Endodermal cell (in vitro differentiated cells): Measurements from ENCODE around the gene FCER1A. TPM values are rescaled to one million over a fixed set of nuclear protein-coding genes. Genes with fewer than 3 reads are reported as not detected.

Experiments used
- DNase-seq: peaks from one replicate; pipeline ENCODE4 v3.0.0-alpha.2; 2017
- H3K27ac ChIP-seq: 2 replicates; pipeline ENCODE4 v1.5.1; 2013; ENCODE audit warnings: mild to moderate bottlenecking, low read depth, low read length, moderate library complexity
- H3K27me3 ChIP-seq: 2 replicates; pipeline ENCODE4 v1.6.1; 2013; ENCODE audit warnings: mild to moderate bottlenecking, low read length, moderate library complexity; ENCODE audit not compliant: insufficient read depth, control insufficient read depth, poor library complexity, severe bottlenecking
- H3K36me3 ChIP-seq: 2 replicates; pipeline ENCODE4 v1.7.0; 2013; ENCODE audit warnings: mild to moderate bottlenecking, low read length, moderate library complexity; ENCODE audit not compliant: control insufficient read depth, insufficient read depth
- H3K4me1 ChIP-seq: one replicate; pipeline ENCODE4 v1.7.0; 2013; ENCODE audit warnings: low read length; ENCODE audit not compliant: control insufficient read depth, insufficient read depth
- H3K4me3 ChIP-seq: 2 replicates; pipeline ENCODE4 v1.5.1; 2013; ENCODE audit warnings: mild to moderate bottlenecking, low read length, moderate library complexity
- H3K9ac ChIP-seq: 2 replicates; pipeline ENCODE4 v1.6.1; 2013; ENCODE audit warnings: mild to moderate bottlenecking, low read length, moderate library complexity; ENCODE audit not compliant: poor library complexity, severe bottlenecking; ENCODE audit errors: extremely low read depth
- H3K9me3 ChIP-seq: 2 replicates; pipeline ENCODE4 v1.6.1; 2013; ENCODE audit warnings: mild to moderate bottlenecking, low read length, moderate library complexity; ENCODE audit not compliant: control insufficient read depth
- H3K27ac Mint-ChIP-seq: 2 replicates; pipeline ENCODE4 v1.8.0; 2020; ENCODE audit warnings: mixed read lengths
- H3K27me3 Mint-ChIP-seq: 2 replicates; pipeline ENCODE4 v1.8.0; 2021; ENCODE audit warnings: mild to moderate bottlenecking, mixed read lengths; ENCODE audit not compliant: insufficient read depth
- H3K36me3 Mint-ChIP-seq: 2 replicates; pipeline ENCODE4 v1.8.0; 2020; ENCODE audit warnings: low read depth, mixed read lengths
- H3K4me1 Mint-ChIP-seq: 2 replicates; pipeline ENCODE4 v1.8.0; 2020; ENCODE audit warnings: mixed read lengths
- H3K4me3 Mint-ChIP-seq: 2 replicates; pipeline ENCODE4 v1.8.0; 2020; ENCODE audit warnings: mild to moderate bottlenecking, moderate library complexity, mixed read lengths
- H3K9me3 Mint-ChIP-seq: 2 replicates; pipeline ENCODE4 v1.8.0; 2020; ENCODE audit warnings: mild to moderate bottlenecking, mixed read lengths
- CTCF ChIP-seq: fragments of 200-600 bp; sonication (generic); conservative IDR thresholded peaks from 2 replicates; pipeline ENCODE4 v1.5.0; 2021; ENCODE audit warnings: antibody characterized with exemption, mild to moderate bottlenecking
- WGBS, 2 experiments: methylation state at CpG; one replicate each; pipeline versions ENCODE4 v1.1.5 to v1.1.7; 2013; ENCODE audit warnings: missing lambda C conversion rate in 2 of 2, mixed read lengths in 1 of 2; ENCODE audit not compliant: insufficient coverage in 1 of 2, insufficient read length in 1 of 2; 5-methylcytosine and 5-hydroxymethylcytosine counted together
- total RNA-seq, 2 donors: library from RNA; stranded (reverse); fragmentation: NEBNext Ultra II Directional in 1 of 2; extraction: Animal tissue kit (Norgen Biotek cat#: 25700) in 1 of 2; gene quantifications; 2 replicates in 1 of 2; 3 replicates in 1 of 2; pipeline ENCODE4 v1.2.1, GENCODE V29; 2021

Gene FCER1A
- total RNA-seq, 2 donors from 2014 or later, result not detected

DNA sequence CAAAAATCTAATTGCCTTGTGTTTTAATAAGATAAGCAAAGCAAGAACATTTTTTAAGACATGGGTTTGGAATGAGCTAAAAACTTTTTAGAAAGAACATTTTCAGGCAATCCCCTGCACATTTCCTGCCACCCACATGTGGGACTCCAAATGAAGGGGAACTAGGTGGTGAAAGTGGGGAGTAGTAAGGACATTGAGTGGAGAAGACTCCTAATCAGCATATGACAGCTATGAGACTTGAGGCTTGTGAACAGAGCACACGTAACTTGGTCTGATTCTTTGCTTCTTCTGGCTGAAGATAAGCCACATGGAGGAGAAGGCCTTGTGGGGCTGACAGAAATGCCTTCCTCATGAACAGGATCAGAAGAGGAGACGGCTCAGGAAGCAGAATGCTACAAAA is 50.3 kb downstream of the FCER1A start:
- DNase-seq, result no peak
- Histone ChIP-seq H3K27ac (no peak overlapping the region), H3K27me3 (no peaks in the 10 kb centered on the region), H3K9me3 (peaks cover 4% of the 10 kb centered on the region), H3K9ac (no peak overlapping the region), H3K4me1 (no peaks in the 10 kb centered on the region), H3K36me3 (no peaks in the 10 kb centered on the region), H3K4me3 (no peak overlapping the region)
- WGBS, 2 experiments, result 92 to 94% methylated on average over 2 of the region's 2 CpGs
- TF ChIP-seq CTCF, result no peak
- no peaks in the 10 kb centered on the region for H3K27me3 Mint-ChIP-seq
- no peaks in the 10 kb centered on the region for H3K36me3 Mint-ChIP-seq
- H3K4me1 Mint-ChIP-seq, result no peaks in the 10 kb centered on the region
- H3K4me3 Mint-ChIP-seq, result no peak overlapping the region
- H3K9me3 Mint-ChIP-seq, result peaks cover 62% of the 10 kb centered on the region
- no peak overlapping the region for H3K27ac Mint-ChIP-seq

Other genes starting within 250 kb of the FCER1A start
- 1 to 10 TPM; 2.0 to 4.2 TPM for gene AIM2, start 225.6 kb upstream of the FCER1A start, total RNA-seq
- gene CADM3, start 130.7 kb upstream of the FCER1A start, total RNA-seq, result 1 to 10 TPM; 2.4 to 4.0 TPM
- gene ACKR1, start 97.5 kb upstream of the FCER1A start, total RNA-seq, result not detected
- not detected for gene OR10J4, start 129.9 kb downstream of the FCER1A start, total RNA-seq
- not detected for gene OR10J1, start 137.4 kb downstream of the FCER1A start, total RNA-seq
- not detected for gene OR10J5, start 233.7 kb downstream of the FCER1A start, total RNA-seq